Cortex of kidney (tissue), 1 donor: Measurements from ENCODE around the gene ARHGAP26.
"Not testable (repeated sequence)": the region's sequence is repeated elsewhere in the genome, so short reads cannot be mapped to it uniquely, and the experiment has no call there.

ENCODE experiments used
- DNase-seq: peaks from one replicate; lab custom pipeline; 2025; lab: John Stamatoyannopoulos, UW

The ARHGAP26 gene

GRCh38 chr5:143086546-143086907 lies 316.4 kb downstream of the ARHGAP26 start:
- no peak for DNase-seq

- no peak for DNase-seq
Observed at GRCh38 chr5:143086908-143087637, 316.9 kb downstream of the ARHGAP26 start.

- DNase-seq: not testable (repeated sequence)
Observed at GRCh38 chr5:143088702-143089101, 318.5 kb downstream of the ARHGAP26 start.

- DNase-seq: not testable (repeated sequence)
Observed at GRCh38 chr5:143090044-143090443, 319.9 kb downstream of the ARHGAP26 start.

GRCh38 chr5:143092711-143093451 lies 322.7 kb downstream of the ARHGAP26 start:
- not testable (repeated sequence) for DNase-seq

GRCh38 chr5:143093452-143094086 lies 323.4 kb downstream of the ARHGAP26 start:
- DNase-seq: no peak

GRCh38 chr5:143094087-143094521 lies 323.9 kb downstream of the ARHGAP26 start:
- DNase-seq: no peak

- not testable (repeated sequence) for DNase-seq
Observed at GRCh38 chr5:143094608-143095007, 324.4 kb downstream of the ARHGAP26 start.

GRCh38 chr5:143101121-143101520 lies 330.9 kb downstream of the ARHGAP26 start:
- no peak for DNase-seq

- no peak for DNase-seq
Observed at GRCh38 chr5:143101725-143102386, 331.7 kb downstream of the ARHGAP26 start.

- DNase-seq: no peak
Observed at GRCh38 chr5:143102411-143102810, 332.2 kb downstream of the ARHGAP26 start.

GRCh38 chr5:143105216-143105905 lies 335.2 kb downstream of the ARHGAP26 start:
- DNase-seq: no peak

GRCh38 chr5:143106174-143106573 lies 336.0 kb downstream of the ARHGAP26 start:
- DNase-seq: no peak

GRCh38 chr5:143108498-143109128 lies 338.4 kb downstream of the ARHGAP26 start:
- no peak for DNase-seq

- no peak for DNase-seq
Observed at GRCh38 chr5:143110591-143110990, 340.4 kb downstream of the ARHGAP26 start.

- DNase-seq: no peak
Observed at GRCh38 chr5:143111799-143112198, 341.6 kb downstream of the ARHGAP26 start.

GRCh38 chr5:143113461-143113860 lies 343.3 kb downstream of the ARHGAP26 start:
- DNase-seq: no peak

- DNase-seq: no peak
Observed at GRCh38 chr5:143114481-143114880, 344.3 kb downstream of the ARHGAP26 start.

GRCh38 chr5:143115381-143115780 lies 345.2 kb downstream of the ARHGAP26 start:
- DNase-seq: no peak

- DNase-seq: no peak
Observed at GRCh38 chr5:143116814-143117213, 346.6 kb downstream of the ARHGAP26 start.

- no peak for DNase-seq
Observed at GRCh38 chr5:143117821-143118220, 347.6 kb downstream of the ARHGAP26 start.
